ENCODE results near the gene GPRASP3.

Gene GPRASP3

GRCh38 chrX:102745857-102746584 is 25.5 kb downstream of the GPRASP3 start:
- DNase-seq (ENCODE audit: low spot score), result no peak

- DNase-seq (ENCODE audit: low spot score), result no peak
Observed at GRCh38 chrX:102765217-102765616, 44.7 kb downstream of the GPRASP3 start.

- no peak for DNase-seq (ENCODE audit: low spot score)
Observed at GRCh38 chrX:102765809-102766208, 45.3 kb downstream of the GPRASP3 start.

- DNase-seq (ENCODE audit: low spot score), result no peak
Observed at GRCh38 chrX:102767287-102767686, 46.7 kb downstream of the GPRASP3 start.

DNA sequence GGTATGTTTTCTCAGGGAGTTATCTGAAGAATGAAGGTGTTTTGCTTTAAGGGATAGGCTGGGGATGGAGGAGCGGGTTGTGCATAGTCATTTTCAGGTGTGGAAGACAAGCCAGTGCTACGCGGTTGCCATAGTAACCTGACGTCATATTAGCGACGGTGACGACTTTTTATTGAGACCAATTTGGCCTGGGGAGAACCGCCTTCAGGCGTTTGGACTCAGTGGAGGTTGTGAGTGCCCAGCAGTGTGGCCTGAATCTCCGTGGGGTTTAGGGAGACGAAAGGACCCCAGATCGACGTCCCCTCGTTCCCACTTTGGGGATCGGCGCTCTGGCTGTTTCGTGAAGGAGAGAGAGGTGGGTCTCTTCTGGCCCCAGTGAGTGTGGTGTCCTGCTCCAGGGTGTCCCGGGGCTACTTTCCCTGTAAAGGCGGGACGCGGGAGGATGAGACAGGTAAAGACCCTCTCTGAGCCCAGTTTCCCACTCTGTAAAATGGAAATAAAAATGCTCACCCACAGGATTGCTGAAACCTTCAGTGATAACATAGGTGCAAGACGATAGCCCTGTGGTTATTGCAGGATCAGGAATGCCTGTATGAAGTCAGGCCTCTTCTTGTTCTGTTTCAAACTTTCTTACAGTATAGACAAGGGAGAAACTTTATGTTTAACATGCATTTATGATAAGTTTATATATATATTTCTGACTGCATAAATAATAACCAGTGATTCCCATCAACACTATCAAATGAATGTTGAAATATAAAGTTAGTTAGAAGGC is 48.6 kb downstream of the GPRASP3 start:
- DNase-seq (ENCODE audit: low spot score), result peak; percentile 75

Data from D341Med (cell line).